Mucosa of descending colon (tissue), 3 donors: ENCODE results near the gene ABLIM1. TPM values are rescaled to one million over a fixed set of nuclear protein-coding genes. Genes with fewer than 3 reads are reported as not detected.

Source experiments
- ATAC-seq: fragments of 200-7000 bp; cut with Tn5 transposase; one replicate; pipeline ENCODE4 v1.9.1; 2020; ENCODE audit warnings: mild to moderate bottlenecking, moderate library complexity
- DNase-seq, 3 donors: peaks; one replicate each; pipeline ENCODE4 v3.0.0-alpha.2; 2020
- H3K36me3 ChIP-seq: fragments of 200-600 bp; one replicate; pipeline ENCODE4 v1.8.0; 2021; ENCODE audit warnings: low read depth, mild to moderate bottlenecking
- H3K4me1 ChIP-seq: fragments of 200-600 bp; one replicate; pipeline ENCODE4 v1.8.0; 2021; ENCODE audit warnings: low read depth, mild to moderate bottlenecking
- H3K4me3 ChIP-seq: fragments of 200-600 bp; one replicate; pipeline ENCODE4 v1.8.0; 2021; ENCODE audit warnings: mild to moderate bottlenecking
- H3K9me3 ChIP-seq: fragments of 200-600 bp; one replicate; pipeline ENCODE4 v1.8.0; 2021; ENCODE audit warnings: mild to moderate bottlenecking
- CTCF ChIP-seq: fragments of 200-600 bp; IDR thresholded peaks from one replicate; pipeline ENCODE4 v1.8.0; 2022; ENCODE audit warnings: antibody characterized with exemption, mild to moderate bottlenecking
- intact Hi-C, 2 donors: fragments of 100-400 bp; cut with DNase I in 1 of 2; cut with micrococcal nuclease in 1 of 2; formaldehyde crosslinking; loops; one replicate each; pipeline versions ENCODE4 v1.11.0 to v1.11.1; 2022; cut with DNase I, micrococcal nuclease
- total RNA-seq, 3 donors: library from RNA; stranded (reverse); fragmentation: NEBNext Ultra II Directional in 2 of 3; extraction: Animal tissue kit (Norgen Biotek cat#: 25700) in 2 of 3; gene quantifications; one replicate each; pipeline versions ENCODE4 v1.2.1 to v1.2.4, GENCODE V29; 2021 to 2023
- donor health status: DM: no; HTN: no; CAD: no; lungs with moderate emphysema.
- donor health status: DM: no; HTN: no; CAD: no.
- donor health status: DM: no; HTN: yes; CAD: no.

ABLIM1 gene
- total RNA-seq, 3 donors from 2014 or later, result 67.1 to 122 (median 103) TPM

DNA sequence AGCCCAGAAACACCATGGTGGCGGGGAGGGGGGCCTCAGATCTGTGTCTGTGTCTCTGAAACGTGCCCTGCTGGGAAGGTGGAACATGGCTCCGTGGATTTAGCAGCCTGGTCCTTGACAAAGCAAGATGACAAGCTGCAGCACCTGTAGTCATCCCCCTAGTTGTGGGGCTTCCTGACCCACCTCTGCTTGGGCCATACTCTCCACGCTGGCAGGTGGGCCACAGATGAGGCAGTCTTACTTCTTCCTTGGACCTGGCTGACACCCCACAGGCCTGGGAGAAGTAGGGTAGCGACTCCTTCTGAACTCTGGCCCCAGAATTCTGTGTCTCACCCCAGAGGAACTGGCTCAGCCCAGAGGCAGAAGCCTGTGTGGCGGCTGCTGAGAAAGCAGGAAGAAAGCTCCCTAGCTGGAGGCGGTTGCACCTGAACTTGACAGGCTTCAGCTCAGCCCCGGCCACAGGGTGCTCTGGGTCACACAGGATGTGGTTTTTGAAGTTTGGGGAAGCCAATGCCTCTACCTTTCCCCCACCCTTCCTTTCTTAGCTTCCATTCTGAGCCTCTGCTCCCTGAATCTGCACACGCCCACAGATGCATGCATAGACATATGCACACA, 113.9 kb downstream of the ABLIM1 start:
- intact Hi-C loops, result loop anchor here in 1 of 2 donors (10.0 kb wide), 2 partner anchors 49 to 239 kb away; no protein-coding TSS in a partner anchor
- Histone ChIP-seq H3K9me3 (no peaks in the 10 kb centered on the region), H3K36me3 (no peaks in the 10 kb centered on the region), H3K4me1 (peaks cover 11% of the 10 kb centered on the region), H3K4me3 (no peak overlapping the region)
- TF ChIP-seq CTCF, result no peak
- DNase-seq (peak; percentile 67 to 86 (median 71)), ATAC-seq (peak; percentile 77)

- intact Hi-C loops, result loop anchor here in 1 of 2 donors (10.0 kb wide), 2 partner anchors 49 to 239 kb away; no protein-coding TSS in a partner anchor
- H3K9me3 ChIP-seq, result no peaks in the 10 kb centered on the region
- no peaks in the 10 kb centered on the region for H3K36me3 ChIP-seq
- H3K4me3 ChIP-seq, result no peak overlapping the region
- H3K4me1 ChIP-seq, result peaks cover 15% of the 10 kb centered on the region
- ATAC-seq (no peak), DNase-seq (no peak)
- no peak for TF ChIP-seq CTCF
Observed at GRCh38 chr10:114543456-114543855, 114.6 kb downstream of the ABLIM1 start.

DNA sequence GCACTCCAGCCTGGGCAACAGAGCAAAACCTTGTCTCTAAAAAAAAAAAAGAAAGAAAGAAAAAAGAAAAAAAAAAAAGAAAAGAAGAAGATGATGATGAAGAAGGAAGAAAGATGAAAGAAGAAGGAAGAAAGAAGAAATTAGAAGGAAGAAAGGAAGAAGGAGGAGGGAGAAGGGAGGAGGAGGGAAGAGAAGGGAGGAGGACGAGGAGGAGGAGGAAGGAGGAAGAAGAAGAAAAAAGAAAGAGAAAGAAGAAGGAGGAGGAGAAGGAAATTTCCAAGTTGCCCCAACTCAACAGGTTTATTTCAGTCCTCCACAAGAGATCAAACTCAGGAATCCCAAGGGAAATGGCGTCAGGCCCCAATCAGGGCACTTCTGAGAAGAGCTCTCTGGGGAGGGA, 115.7 kb downstream of the ABLIM1 start:
- H3K4me1 ChIP-seq, result peaks cover 17% of the 10 kb centered on the region
- intact Hi-C loops, result loop anchor here in 1 of 2 donors (10.0 kb wide), 2 partner anchors 48 to 238 kb away; no protein-coding TSS in a partner anchor
- no peaks in the 10 kb centered on the region for H3K36me3 ChIP-seq
- no peak overlapping the region for H3K4me3 ChIP-seq
- no peak for ATAC-seq
- no peak for TF ChIP-seq CTCF
- no peak for DNase-seq
- H3K9me3 ChIP-seq, result no peaks in the 10 kb centered on the region

DNA sequence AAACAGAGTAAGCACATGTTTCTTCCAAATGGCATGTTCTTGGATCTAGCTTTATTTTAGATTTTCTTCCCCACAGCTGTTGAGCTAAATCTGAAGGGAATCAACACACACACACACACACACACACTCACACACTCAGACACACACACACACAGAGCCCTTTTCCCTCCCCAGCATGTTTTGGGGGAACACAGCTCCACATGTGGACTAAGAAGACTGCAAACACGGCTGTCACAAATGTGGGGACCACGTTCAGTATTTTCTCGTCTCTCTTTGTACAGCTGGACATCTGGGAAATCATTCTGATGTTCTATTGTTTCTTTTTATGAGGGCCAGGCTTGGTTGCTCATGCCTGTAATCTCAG, 116.3 kb downstream of the ABLIM1 start:
- DNase-seq, result no peak
- no peak for ATAC-seq
- Histone ChIP-seq H3K4me3 (no peak overlapping the region), H3K4me1 (peaks cover 17% of the 10 kb centered on the region), H3K9me3 (no peaks in the 10 kb centered on the region), H3K36me3 (no peaks in the 10 kb centered on the region)
- intact Hi-C loops, result loop anchor here in 1 of 2 donors (10.0 kb wide), 2 partner anchors 47 to 237 kb away; no protein-coding TSS in a partner anchor
- TF ChIP-seq CTCF, result no peak

GRCh38 chr10:114541081-114541796, 116.8 kb downstream of the ABLIM1 start:
- intact Hi-C loops, result loop anchor here in 1 of 2 donors (10.0 kb wide), 2 partner anchors 46 to 236 kb away; no protein-coding TSS in a partner anchor
- Histone ChIP-seq H3K4me3 (no peak overlapping the region), H3K36me3 (no peaks in the 10 kb centered on the region), H3K9me3 (no peaks in the 10 kb centered on the region), H3K4me1 (peaks cover 17% of the 10 kb centered on the region)
- peak in 2 of 3 donors; percentile 64 to 67 for DNase-seq
- TF ChIP-seq CTCF, result no peak
- ATAC-seq, result peak; percentile 77
